Measurements from ENCODE around the gene B4GALT4.

B4GALT4 gene

DNA sequence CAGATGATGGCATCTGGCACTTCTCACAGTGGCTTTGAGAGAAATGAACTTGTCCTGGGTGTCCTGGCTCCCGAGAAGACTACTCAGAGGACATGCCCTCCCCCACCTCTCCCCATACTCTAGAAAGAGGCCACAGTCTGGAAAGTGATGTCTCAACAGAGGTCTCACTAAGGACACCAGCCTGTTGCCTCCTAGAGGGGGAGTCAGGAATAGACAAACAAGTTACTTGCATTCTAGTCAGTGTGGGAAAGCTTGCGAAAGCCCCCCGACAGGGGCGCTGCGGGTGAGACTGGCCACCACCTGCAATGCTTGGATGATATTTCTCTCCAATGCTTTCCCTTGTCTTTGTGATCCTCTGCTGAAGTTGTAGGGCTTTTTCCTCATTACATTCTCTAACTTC lies 17.2 kb downstream of the B4GALT4 start:
- Histone ChIP-seq H3K9me3 (ENCODE audit: insufficient read depth, low read depth, low read length) (no peaks in the 10 kb centered on the region), H3K4me2 (ENCODE audit: low read depth, low read length, poor library complexity, severe bottlenecking) (no peak overlapping the region), H3K9me2 (replicated peaks; ENCODE audit: low read depth, low read length) (no peaks in the 10 kb centered on the region), H3K79me2 (ENCODE audit: insufficient read depth, low read length) (no peaks in the 10 kb centered on the region), H3K36me3 (ENCODE audit: insufficient read depth, low read length) (peaks cover 54% of the 10 kb centered on the region), H3K27me3 (ENCODE audit: insufficient read depth, low read length, poor library complexity, severe bottlenecking) (no peaks in the 10 kb centered on the region), H4K20me1 (ENCODE audit: insufficient read depth, low read length, poor library complexity, severe bottlenecking) (no peaks in the 10 kb centered on the region), H3K4me3 (ENCODE audit: low read length, poor library complexity, severe bottlenecking) (no peak overlapping the region), H2AFZ (ENCODE audit: low read length) (no peak overlapping the region), H3K4me1 (ENCODE audit: insufficient read depth, low read length, poor library complexity, severe bottlenecking) (no peaks in the 10 kb centered on the region), H3F3A (ENCODE audit: low read depth) (no peaks in the 10 kb centered on the region), H3K9ac (ENCODE audit: low read depth, low read length, poor library complexity, severe bottlenecking) (no peak overlapping the region)
- TF ChIP-seq EZH2phosphoT487 (IDR thresholded peaks at IDR 0.05; ENCODE audit: borderline replicate concordance), result no peak
- peak; percentile 17; the same call in 1 of the 2 replicates for TF ChIP-seq CTCF (conservative IDR thresholded peaks at IDR 0.05; ENCODE audit: low read length)

GRCh38 chr3:119222391-119222790 lies 18.3 kb downstream of the B4GALT4 start:
- no peak overlapping the region for H3K9ac ChIP-seq (ENCODE audit: low read depth, low read length, poor library complexity, severe bottlenecking)
- no peak overlapping the region for H3K4me2 ChIP-seq (ENCODE audit: low read depth, low read length, poor library complexity, severe bottlenecking)
- no peaks in the 10 kb centered on the region for H3K9me3 ChIP-seq (ENCODE audit: insufficient read depth, low read depth, low read length)
- H3K9me2 ChIP-seq (replicated peaks; ENCODE audit: low read depth, low read length), result no peaks in the 10 kb centered on the region
- no peak overlapping the region for H2AFZ ChIP-seq (ENCODE audit: low read length)
- no peak overlapping the region for H3K4me3 ChIP-seq (ENCODE audit: low read length, poor library complexity, severe bottlenecking)
- H4K20me1 ChIP-seq (ENCODE audit: insufficient read depth, low read length, poor library complexity, severe bottlenecking), result no peaks in the 10 kb centered on the region
- peaks cover 60% of the 10 kb centered on the region for H3K36me3 ChIP-seq (ENCODE audit: insufficient read depth, low read length)
- no peaks in the 10 kb centered on the region for H3F3A ChIP-seq (ENCODE audit: low read depth)
- no peaks in the 10 kb centered on the region for H3K79me2 ChIP-seq (ENCODE audit: insufficient read depth, low read length)
- no peaks in the 10 kb centered on the region for H3K4me1 ChIP-seq (ENCODE audit: insufficient read depth, low read length, poor library complexity, severe bottlenecking)
- H3K27me3 ChIP-seq (ENCODE audit: insufficient read depth, low read length, poor library complexity, severe bottlenecking), result no peaks in the 10 kb centered on the region
- TF ChIP-seq CTCF (conservative IDR thresholded peaks at IDR 0.05; ENCODE audit: low read length), result no peak
- no peak for TF ChIP-seq EZH2phosphoT487 (IDR thresholded peaks at IDR 0.05; ENCODE audit: borderline replicate concordance)

DNA sequence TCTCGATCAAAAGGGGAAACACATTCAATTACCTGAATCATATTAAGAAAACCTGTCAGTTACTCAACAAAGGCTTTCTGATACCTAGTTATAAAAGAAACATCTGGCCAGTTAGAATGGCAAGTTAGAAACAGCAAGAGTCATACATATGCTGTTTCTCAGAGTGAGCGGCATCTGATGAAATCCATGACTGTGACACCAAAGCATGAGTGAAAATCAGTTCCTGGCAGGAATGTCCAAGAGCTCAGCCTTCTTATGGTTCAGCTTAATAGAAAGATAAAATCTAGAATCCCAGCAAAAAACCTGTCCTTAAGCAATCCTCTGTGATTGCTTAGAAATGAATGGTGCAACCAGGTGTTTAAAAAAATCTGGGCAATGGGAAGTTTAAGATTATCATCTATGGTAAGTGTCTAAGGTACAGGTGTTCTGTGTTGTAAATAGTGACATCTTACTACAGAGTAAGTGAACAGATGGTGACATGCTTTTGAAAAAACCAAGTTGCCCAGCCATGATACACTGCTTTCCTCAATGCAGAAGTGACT lies 18.8 kb downstream of the B4GALT4 start:
- H3K9ac ChIP-seq (ENCODE audit: low read depth, low read length, poor library complexity, severe bottlenecking), result no peak overlapping the region
- no peaks in the 10 kb centered on the region for H3K79me2 ChIP-seq (ENCODE audit: insufficient read depth, low read length)
- H4K20me1 ChIP-seq (ENCODE audit: insufficient read depth, low read length, poor library complexity, severe bottlenecking), result no peaks in the 10 kb centered on the region
- no peak for TF ChIP-seq CTCF (conservative IDR thresholded peaks at IDR 0.05; ENCODE audit: low read length)
- TF ChIP-seq EZH2phosphoT487 (IDR thresholded peaks at IDR 0.05; ENCODE audit: borderline replicate concordance), result no peak
- H3K4me1 ChIP-seq (ENCODE audit: insufficient read depth, low read length, poor library complexity, severe bottlenecking), result no peaks in the 10 kb centered on the region
- peaks cover 61% of the 10 kb centered on the region for H3K36me3 ChIP-seq (ENCODE audit: insufficient read depth, low read length)
- no peak overlapping the region for H3K4me2 ChIP-seq (ENCODE audit: low read depth, low read length, poor library complexity, severe bottlenecking)
- H3F3A ChIP-seq (ENCODE audit: low read depth), result no peaks in the 10 kb centered on the region
- H3K27me3 ChIP-seq (ENCODE audit: insufficient read depth, low read length, poor library complexity, severe bottlenecking), result no peaks in the 10 kb centered on the region
- H3K4me3 ChIP-seq (ENCODE audit: low read length, poor library complexity, severe bottlenecking), result no peak overlapping the region
- H3K9me2 ChIP-seq (replicated peaks; ENCODE audit: low read depth, low read length), result no peaks in the 10 kb centered on the region
- no peaks in the 10 kb centered on the region for H3K9me3 ChIP-seq (ENCODE audit: insufficient read depth, low read depth, low read length)
- H2AFZ ChIP-seq (ENCODE audit: low read length), result no peak overlapping the region
